Type B pancreatic cell (in vitro differentiated cells): ENCODE data around the gene SYT17. TPM values are rescaled to one million over a fixed set of nuclear protein-coding genes. Genes with fewer than 3 reads are reported as not detected.

Experiments used
- DNase-seq: peaks from one replicate; pipeline ENCODE4 v3.0.0; 2021; ENCODE audit warnings: mixed read lengths; ENCODE audit not compliant: unreplicated experiment; ENCODE audit errors: extremely low spot score
- H3K27ac Mint-ChIP-seq: 2 replicates; pipeline ENCODE4 v1.8.0; 2021; ENCODE audit warnings: mild to moderate bottlenecking, mixed read lengths
- H3K27me3 Mint-ChIP-seq: 2 replicates; pipeline ENCODE4 v1.8.0; 2021; ENCODE audit warnings: mixed read lengths
- H3K36me3 Mint-ChIP-seq: 2 replicates; pipeline ENCODE4 v1.8.0; 2021; ENCODE audit warnings: mixed read lengths
- H3K4me1 Mint-ChIP-seq: one replicate; pipeline ENCODE4 v1.8.0; 2021; ENCODE audit warnings: mixed read lengths; ENCODE audit not compliant: unreplicated experiment
- H3K4me3 Mint-ChIP-seq: 2 replicates; pipeline ENCODE4 v1.8.0; 2021; ENCODE audit warnings: mild to moderate bottlenecking, mixed read lengths
- H3K9me3 Mint-ChIP-seq: 2 replicates; pipeline ENCODE4 v1.8.0; 2021; ENCODE audit warnings: mixed read lengths
- total RNA-seq: library from RNA; stranded (reverse); gene quantifications from 2 replicates; pipeline ENCODE4 v1.2.1, GENCODE V29; 2021; ENCODE audit warnings: low replicate concordance
- TF ChIP-seq, protein P1 (sequence below): fragments of 200-600 bp; sonication (generic); conservative IDR thresholded peaks from 2 replicates; pipeline ENCODE4 v1.5.0; 2021; ENCODE audit warnings: antibody characterized with exemption, mild to moderate bottlenecking

The SYT17 gene
- total RNA-seq, 1 donor from 2014 or later = 10.7 TPM

DNA sequence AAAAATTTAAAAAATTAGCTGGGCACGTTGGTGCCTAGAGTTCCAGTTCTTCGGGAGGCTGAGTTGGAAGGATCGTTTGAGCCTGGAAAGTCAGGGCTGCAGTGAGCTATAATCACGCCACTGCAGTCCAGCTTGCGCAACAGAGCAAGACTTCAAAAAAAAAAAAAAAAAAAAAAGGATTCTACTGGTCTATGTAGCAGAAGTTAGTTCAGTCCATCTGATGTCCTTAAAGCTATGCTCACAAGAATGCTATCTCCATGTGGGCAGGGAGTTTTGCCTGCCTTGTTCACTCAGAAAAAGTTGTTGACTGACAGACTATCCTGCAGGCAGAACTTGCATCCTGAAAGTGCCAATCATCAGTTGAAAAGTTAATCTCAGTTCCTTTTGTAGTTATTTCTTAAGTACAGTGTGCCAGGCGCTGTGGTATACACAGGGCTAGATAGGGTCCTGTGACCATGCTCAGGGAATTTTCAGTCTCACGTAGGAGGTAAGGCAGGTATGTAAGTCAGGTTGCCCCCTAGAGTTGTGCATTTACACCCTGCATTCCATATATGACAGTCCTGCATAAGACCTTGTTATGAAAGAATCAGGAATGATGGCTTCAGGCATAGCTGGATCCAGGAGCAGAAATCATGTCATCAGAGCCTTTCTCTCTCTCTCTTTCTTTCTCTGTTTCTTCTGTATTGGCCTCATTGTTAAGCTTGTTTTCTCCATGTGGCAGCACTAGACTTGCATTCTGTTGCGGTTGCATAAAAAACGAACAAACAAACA, 7.6 kb downstream of the SYT17 start:
- Mint-ChIP-seq H3K36me3 (peaks cover 3% of the 10 kb centered on the region), H3K4me3 (no peak overlapping the region), H3K9me3 (no peaks in the 10 kb centered on the region), H3K27ac (no peak overlapping the region), H3K4me1 (no peaks in the 10 kb centered on the region), H3K27me3 (peaks cover 27% of the 10 kb centered on the region)
- DNase-seq = no peak
- TF ChIP-seq, protein P1, sequence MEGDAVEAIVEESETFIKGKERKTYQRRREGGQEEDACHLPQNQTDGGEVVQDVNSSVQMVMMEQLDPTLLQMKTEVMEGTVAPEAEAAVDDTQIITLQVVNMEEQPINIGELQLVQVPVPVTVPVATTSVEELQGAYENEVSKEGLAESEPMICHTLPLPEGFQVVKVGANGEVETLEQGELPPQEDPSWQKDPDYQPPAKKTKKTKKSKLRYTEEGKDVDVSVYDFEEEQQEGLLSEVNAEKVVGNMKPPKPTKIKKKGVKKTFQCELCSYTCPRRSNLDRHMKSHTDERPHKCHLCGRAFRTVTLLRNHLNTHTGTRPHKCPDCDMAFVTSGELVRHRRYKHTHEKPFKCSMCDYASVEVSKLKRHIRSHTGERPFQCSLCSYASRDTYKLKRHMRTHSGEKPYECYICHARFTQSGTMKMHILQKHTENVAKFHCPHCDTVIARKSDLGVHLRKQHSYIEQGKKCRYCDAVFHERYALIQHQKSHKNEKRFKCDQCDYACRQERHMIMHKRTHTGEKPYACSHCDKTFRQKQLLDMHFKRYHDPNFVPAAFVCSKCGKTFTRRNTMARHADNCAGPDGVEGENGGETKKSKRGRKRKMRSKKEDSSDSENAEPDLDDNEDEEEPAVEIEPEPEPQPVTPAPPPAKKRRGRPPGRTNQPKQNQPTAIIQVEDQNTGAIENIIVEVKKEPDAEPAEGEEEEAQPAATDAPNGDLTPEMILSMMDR = no peak

DNA sequence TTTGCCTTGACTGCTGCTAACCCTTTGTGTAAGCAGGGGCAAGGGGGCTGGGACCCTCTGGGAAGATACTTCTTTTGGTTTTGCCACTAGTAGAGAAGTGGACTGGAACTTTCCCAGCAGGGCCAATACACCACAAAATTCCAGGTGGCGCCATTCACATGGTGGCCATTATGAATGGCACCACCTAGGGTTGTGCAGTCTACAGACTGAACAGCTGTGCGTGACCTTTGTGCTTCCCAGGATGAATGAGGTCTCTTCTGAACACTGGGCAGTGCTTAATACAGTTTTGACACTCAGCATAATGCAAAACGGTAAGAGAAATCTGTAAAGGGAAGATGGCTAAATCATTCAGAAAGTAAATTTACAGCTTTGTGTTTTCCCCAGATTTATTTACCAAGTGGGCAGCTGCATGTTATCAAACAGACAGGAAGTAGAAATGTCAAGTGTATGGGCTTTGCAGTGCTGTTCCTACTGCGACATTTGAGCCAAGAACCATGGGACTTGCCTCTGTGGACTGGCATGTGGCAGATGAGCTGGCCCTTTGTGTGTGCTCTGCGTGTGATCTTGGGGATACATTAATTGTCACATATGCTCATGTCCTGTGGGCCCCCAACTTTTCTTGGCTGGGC, 9.2 kb downstream of the SYT17 start:
- TF ChIP-seq, protein P1 = no peak
- H3K27ac Mint-ChIP-seq = no peak overlapping the region
- H3K36me3 Mint-ChIP-seq = peaks cover 3% of the 10 kb centered on the region
- no peak for DNase-seq
- H3K27me3 Mint-ChIP-seq = peaks cover 18% of the 10 kb centered on the region
- H3K4me1 Mint-ChIP-seq = no peaks in the 10 kb centered on the region
- no peak overlapping the region for H3K4me3 Mint-ChIP-seq
- no peaks in the 10 kb centered on the region for H3K9me3 Mint-ChIP-seq

DNA sequence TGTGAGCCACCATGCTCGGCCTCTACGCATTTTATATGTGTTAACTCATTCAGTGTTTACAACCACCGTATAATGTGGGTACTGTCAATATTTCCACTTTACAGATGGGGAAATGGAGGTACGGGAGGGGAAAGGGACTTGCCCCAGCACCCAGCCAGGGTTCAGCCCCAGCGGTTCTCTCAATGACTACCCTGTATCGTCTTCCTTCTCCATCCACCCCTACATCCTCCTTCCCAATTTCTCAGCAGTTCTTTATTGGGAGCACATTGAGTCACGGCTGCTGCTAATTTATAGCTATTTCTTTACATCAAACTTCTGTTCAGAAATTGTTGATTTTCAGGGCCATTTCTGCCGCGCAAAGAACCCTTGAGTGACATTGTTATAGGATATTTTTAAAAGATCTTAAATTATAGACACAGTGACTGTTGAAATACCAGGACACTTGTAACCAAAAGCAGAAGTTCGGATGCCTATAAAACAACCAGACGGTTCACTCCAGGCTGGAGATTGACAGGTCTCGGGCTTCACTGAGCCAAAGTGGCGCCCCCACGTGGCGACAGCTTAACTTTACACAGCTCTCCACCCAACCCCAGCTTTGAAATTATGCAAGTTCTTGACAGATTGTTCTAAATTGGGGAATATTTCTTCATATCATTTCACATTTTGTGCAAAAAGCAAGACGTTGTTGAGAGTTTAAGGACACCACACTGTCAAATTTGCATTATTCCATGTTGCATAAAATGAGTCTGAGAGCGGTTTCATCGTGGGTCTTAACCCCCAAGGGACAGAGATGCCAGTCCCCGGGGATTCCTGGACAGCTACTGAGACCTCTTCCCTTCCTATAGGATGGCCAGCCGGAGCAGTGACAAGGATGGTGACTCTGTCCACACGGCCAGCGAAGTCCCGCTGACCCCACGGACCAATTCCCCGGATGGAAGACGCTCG, 11.8 kb downstream of the SYT17 start:
- no peak for DNase-seq
- H3K27me3 Mint-ChIP-seq = no peaks in the 10 kb centered on the region
- H3K36me3 Mint-ChIP-seq = peaks cover 3% of the 10 kb centered on the region
- no peaks in the 10 kb centered on the region for H3K9me3 Mint-ChIP-seq
- peaks cover 4% of the 10 kb centered on the region for H3K4me1 Mint-ChIP-seq
- TF ChIP-seq, protein P1 = peak; percentile 83
- no peak overlapping the region for H3K4me3 Mint-ChIP-seq
- no peak overlapping the region for H3K27ac Mint-ChIP-seq

DNA sequence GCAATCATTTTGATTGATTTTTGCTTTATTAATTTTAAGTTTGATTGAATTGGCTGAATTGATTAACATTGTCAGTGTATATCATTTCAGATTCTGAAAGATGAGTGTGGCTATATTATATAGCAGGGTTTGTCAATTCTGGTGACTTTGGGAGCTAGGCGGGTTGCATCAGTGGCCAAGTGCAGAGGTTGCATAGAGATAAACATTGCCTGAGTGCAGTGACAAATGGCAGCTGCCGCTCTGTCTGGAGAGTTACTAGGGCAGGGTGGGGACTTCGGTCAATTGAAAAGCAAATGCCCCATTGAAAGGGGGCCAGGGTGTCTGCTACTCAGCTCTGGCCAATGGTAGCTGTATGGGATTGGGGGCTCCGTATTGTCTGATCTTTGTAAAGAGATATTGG, 12.7 kb downstream of the SYT17 start:
- no peaks in the 10 kb centered on the region for H3K9me3 Mint-ChIP-seq
- H3K27ac Mint-ChIP-seq = no peak overlapping the region
- TF ChIP-seq, protein P1 = no peak

DNA sequence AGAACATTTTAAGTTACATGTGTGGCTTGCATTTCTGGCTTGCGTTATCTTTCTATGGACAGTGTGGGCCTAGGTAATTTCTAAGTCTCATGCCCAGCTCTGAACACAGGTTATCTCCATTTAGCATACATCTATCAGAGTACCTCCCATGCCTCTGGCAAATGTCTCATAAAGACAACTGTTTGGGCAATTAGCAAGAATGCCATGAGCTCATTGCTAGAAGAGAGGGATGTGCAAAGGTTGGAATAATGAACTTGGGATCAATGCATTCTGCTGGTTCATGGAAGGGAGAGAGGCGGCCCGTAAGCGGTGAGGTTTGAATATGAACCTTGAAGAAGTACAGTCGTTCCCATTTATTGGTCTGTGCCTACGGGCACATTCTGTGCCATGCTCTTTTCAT, 14.4 kb downstream of the SYT17 start:
- no peak overlapping the region for H3K4me3 Mint-ChIP-seq
- DNase-seq = no peak
- no peaks in the 10 kb centered on the region for H3K9me3 Mint-ChIP-seq
- peaks cover 6% of the 10 kb centered on the region for H3K36me3 Mint-ChIP-seq
- no peak overlapping the region for H3K27ac Mint-ChIP-seq
- peaks cover 4% of the 10 kb centered on the region for H3K4me1 Mint-ChIP-seq
- H3K27me3 Mint-ChIP-seq = no peaks in the 10 kb centered on the region
- TF ChIP-seq, protein P1 = no peak

More for the DNA sequence above, 12.7 kb downstream of the SYT17 start:
- H3K4me1 Mint-ChIP-seq = peaks cover 4% of the 10 kb centered on the region
- peaks cover 3% of the 10 kb centered on the region for H3K36me3 Mint-ChIP-seq
- DNase-seq = no peak
- H3K4me3 Mint-ChIP-seq = no peak overlapping the region
- H3K27me3 Mint-ChIP-seq = no peaks in the 10 kb centered on the region
